ENCODE measurements around the gene KCNJ6.
A peak's percentile ranks its signal among the peaks of the same experiment; 100 is the strongest.

Gene KCNJ6

GRCh38 chr21:37878946-37879660 is 37.2 kb downstream of the KCNJ6 start:
- TF ChIP-seq POLR2A (IDR thresholded peaks at IDR 0.05; ENCODE audit: low read depth, low read length), result no peak
- FAIRE-seq (no peak), DNase-seq (ENCODE audit: insufficient read length, low spot score) (peak; percentile 21)

GRCh38 chr21:37877888-37878684 is 38.2 kb downstream of the KCNJ6 start:
- DNase-seq (ENCODE audit: insufficient read length, low spot score), result no peak
- TF ChIP-seq POLR2A (IDR thresholded peaks at IDR 0.05; ENCODE audit: low read depth, low read length), result no peak
- FAIRE-seq, result no peak

GRCh38 chr21:37877171-37877570 is 39.1 kb downstream of the KCNJ6 start:
- no peak for TF ChIP-seq POLR2A (IDR thresholded peaks at IDR 0.05; ENCODE audit: low read depth, low read length)
- DNase-seq (ENCODE audit: insufficient read length, low spot score) (no peak), FAIRE-seq (no peak)

GRCh38 chr21:37876561-37876960 is 39.7 kb downstream of the KCNJ6 start:
- FAIRE-seq (no peak), DNase-seq (ENCODE audit: insufficient read length, low spot score) (no peak)
- TF ChIP-seq POLR2A (IDR thresholded peaks at IDR 0.05; ENCODE audit: low read depth, low read length), result no peak

- DNase-seq (ENCODE audit: insufficient read length, low spot score) (no peak), FAIRE-seq (no peak)
- no peak for TF ChIP-seq POLR2A (IDR thresholded peaks at IDR 0.05; ENCODE audit: low read depth, low read length)
Measured at GRCh38 chr21:37874904-37875780, 41.1 kb downstream of the KCNJ6 start.

GRCh38 chr21:37874481-37874880 is 41.8 kb downstream of the KCNJ6 start:
- DNase-seq (ENCODE audit: insufficient read length, low spot score) (no peak), FAIRE-seq (no peak)
- TF ChIP-seq POLR2A (IDR thresholded peaks at IDR 0.05; ENCODE audit: low read depth, low read length), result no peak

GRCh38 chr21:37873655-37874054 is 42.6 kb downstream of the KCNJ6 start:
- DNase-seq (ENCODE audit: insufficient read length, low spot score) (no peak), FAIRE-seq (no peak)
- no peak for TF ChIP-seq POLR2A (IDR thresholded peaks at IDR 0.05; ENCODE audit: low read depth, low read length)

GRCh38 chr21:37871121-37871862 is 45.0 kb downstream of the KCNJ6 start:
- no peak for FAIRE-seq
- DNase-seq (ENCODE audit: insufficient read length, low spot score), result no peak
- no peak for TF ChIP-seq POLR2A (IDR thresholded peaks at IDR 0.05; ENCODE audit: low read depth, low read length)

GRCh38 chr21:37870221-37870620 is 46.0 kb downstream of the KCNJ6 start:
- DNase-seq (ENCODE audit: insufficient read length, low spot score) (no peak), FAIRE-seq (no peak)
- TF ChIP-seq POLR2A (IDR thresholded peaks at IDR 0.05; ENCODE audit: low read depth, low read length), result no peak

GRCh38 chr21:37869661-37870060 is 46.6 kb downstream of the KCNJ6 start:
- no peak for TF ChIP-seq POLR2A (IDR thresholded peaks at IDR 0.05; ENCODE audit: low read depth, low read length)
- DNase-seq (ENCODE audit: insufficient read length, low spot score), result no peak
- no peak for FAIRE-seq

- no peak for DNase-seq (ENCODE audit: insufficient read length, low spot score)
- no peak for TF ChIP-seq POLR2A (IDR thresholded peaks at IDR 0.05; ENCODE audit: low read depth, low read length)
- no peak for FAIRE-seq
Measured at GRCh38 chr21:37868446-37869295, 47.6 kb downstream of the KCNJ6 start.

- DNase-seq (ENCODE audit: insufficient read length, low spot score), result no peak
- TF ChIP-seq POLR2A (IDR thresholded peaks at IDR 0.05; ENCODE audit: low read depth, low read length), result no peak
- FAIRE-seq, result no peak
Measured at GRCh38 chr21:37866027-37866426, 50.2 kb downstream of the KCNJ6 start.

GRCh38 chr21:37865156-37865555 is 51.1 kb downstream of the KCNJ6 start:
- TF ChIP-seq POLR2A (IDR thresholded peaks at IDR 0.05; ENCODE audit: low read depth, low read length), result no peak
- FAIRE-seq (no peak), DNase-seq (ENCODE audit: insufficient read length, low spot score) (no peak)
